Neural crest cell (in vitro differentiated cells): ENCODE data around the gene GRXCR2. TPM values are rescaled to one million over a fixed set of nuclear protein-coding genes. Genes with fewer than 3 reads are reported as not detected.
"Not testable (repeated sequence)": the region's sequence is repeated elsewhere in the genome, so short reads cannot be mapped to it uniquely, and the experiment has no call there.

Source experiments
- DNase-seq: peaks from one replicate; pipeline ENCODE4 v3.0.0; 2021; ENCODE audit warnings: low read depth, mixed read lengths, low spot score
- H3K27ac Mint-ChIP-seq: one replicate; pipeline ENCODE4 v1.8.0; 2021; ENCODE audit warnings: mild to moderate bottlenecking, mixed read lengths; ENCODE audit not compliant: unreplicated experiment
- H3K27me3 Mint-ChIP-seq: 2 replicates; pipeline ENCODE4 v1.8.0; 2021; ENCODE audit warnings: low read depth, mild to moderate bottlenecking, mixed read lengths
- H3K36me3 Mint-ChIP-seq: 2 replicates; pipeline ENCODE4 v1.8.0; 2021; ENCODE audit warnings: low read depth, mild to moderate bottlenecking, mixed read lengths
- H3K4me1 Mint-ChIP-seq: 2 replicates; pipeline ENCODE4 v1.8.0; 2021; ENCODE audit warnings: mixed read lengths
- H3K4me3 Mint-ChIP-seq: one replicate; pipeline ENCODE4 v1.8.0; 2021; ENCODE audit warnings: mild to moderate bottlenecking, mixed read lengths
- H3K9me3 Mint-ChIP-seq: 2 replicates; pipeline ENCODE4 v1.8.0; 2021; ENCODE audit warnings: mixed read lengths
- CTCF ChIP-seq: fragments of 200-600 bp; sonication (generic); conservative IDR thresholded peaks from 2 replicates; pipeline ENCODE4 v1.5.0; 2021; ENCODE audit warnings: antibody characterized with exemption, mild to moderate bottlenecking
- total RNA-seq: library from RNA; stranded (reverse); gene quantifications from 2 replicates; pipeline ENCODE4 v1.2.1, GENCODE V29; 2021

Gene GRXCR2
- total RNA-seq, 1 donor from 2014 or later: not detected

GRCh38 chr5:145867806-145868205 lies 5.0 kb downstream of the GRXCR2 start:
- Mint-ChIP-seq H3K9me3 (peaks cover 6% of the 10 kb centered on the region), H3K27ac (no peak overlapping the region), H3K4me3 (no peak overlapping the region), H3K4me1 (peaks cover 5% of the 10 kb centered on the region), H3K36me3 (no peaks in the 10 kb centered on the region), H3K27me3 (no peaks in the 10 kb centered on the region)
- TF ChIP-seq CTCF: no peak
- DNase-seq: no peak

- not testable (repeated sequence) for H3K4me1 Mint-ChIP-seq, DNase-seq, H3K36me3 Mint-ChIP-seq, H3K27ac Mint-ChIP-seq, H3K27me3 Mint-ChIP-seq, H3K4me3 Mint-ChIP-seq, H3K9me3 Mint-ChIP-seq
Measured at GRCh38 chr5:145864432-145864831, 8.4 kb downstream of the GRXCR2 start.

- H3K4me1 Mint-ChIP-seq: peaks cover 8% of the 10 kb centered on the region
- no peaks in the 10 kb centered on the region for H3K27me3 Mint-ChIP-seq
- DNase-seq: no peak
- peaks cover 2% of the 10 kb centered on the region for H3K9me3 Mint-ChIP-seq
- H3K36me3 Mint-ChIP-seq: no peaks in the 10 kb centered on the region
- no peak for TF ChIP-seq CTCF
- no peak overlapping the region for H3K27ac Mint-ChIP-seq
- H3K4me3 Mint-ChIP-seq: no peak overlapping the region
Measured at GRCh38 chr5:145863003-145863402, 9.8 kb downstream of the GRXCR2 start.

- Mint-ChIP-seq H3K36me3 (no peaks in the 10 kb centered on the region), H3K4me1 (peaks cover 18% of the 10 kb centered on the region), H3K4me3 (no peak overlapping the region), H3K27ac (no peak overlapping the region), H3K27me3 (no peaks in the 10 kb centered on the region), H3K9me3 (peaks cover 2% of the 10 kb centered on the region)
- no peak for DNase-seq
- peak; percentile 36 for TF ChIP-seq CTCF
Measured at GRCh38 chr5:145859897-145860296, 12.9 kb downstream of the GRXCR2 start.

GRCh38 chr5:145859453-145859852 lies 13.4 kb downstream of the GRXCR2 start:
- TF ChIP-seq CTCF: no peak

GRCh38 chr5:145858959-145859358 lies 13.9 kb downstream of the GRXCR2 start:
- DNase-seq: no peak
- Mint-ChIP-seq H3K27me3 (no peaks in the 10 kb centered on the region), H3K27ac (no peak overlapping the region), H3K4me3 (no peak overlapping the region), H3K36me3 (no peaks in the 10 kb centered on the region), H3K4me1 (peaks cover 18% of the 10 kb centered on the region), H3K9me3 (no peaks in the 10 kb centered on the region)
- no peak for TF ChIP-seq CTCF

More at GRCh38 chr5:145859453-145859852, 13.4 kb downstream of the GRXCR2 start:
- peaks cover under 1% of the 10 kb centered on the region for H3K9me3 Mint-ChIP-seq
- H3K4me1 Mint-ChIP-seq: peaks cover 18% of the 10 kb centered on the region
- no peaks in the 10 kb centered on the region for H3K27me3 Mint-ChIP-seq
- DNase-seq: no peak
- no peaks in the 10 kb centered on the region for H3K36me3 Mint-ChIP-seq
- H3K27ac Mint-ChIP-seq: no peak overlapping the region
- no peak overlapping the region for H3K4me3 Mint-ChIP-seq
